ENCODE data around the gene DMAC1.

DMAC1 gene

GRCh38 chr9:7799944-7800285, 337 bp upstream of the DMAC1 start:
- no peaks in the 10 kb centered on the region for H4K20me1 ChIP-seq (ENCODE audit: insufficient read depth, low read length)
- peak overlapping the region; percentile 97 for H3K9ac ChIP-seq (ENCODE audit: low read length)
- H3K4me2 ChIP-seq (ENCODE audit: low read length), result peak overlapping the region; percentile 83
- H3K4me1 ChIP-seq (ENCODE audit: insufficient read depth, low read length, severe bottlenecking), result peaks cover 23% of the 10 kb centered on the region
- H3K27ac ChIP-seq (ENCODE audit: low read depth, low read length, poor library complexity, severe bottlenecking), result no peak overlapping the region
- peak overlapping the region; percentile 98 for H2AFZ ChIP-seq (ENCODE audit: low read length)
- TF ChIP-seq CTCF (IDR thresholded peaks at IDR 0.05; ENCODE audit: low read length), result no peak
- TF ChIP-seq EZH2 (IDR thresholded peaks at IDR 0.05; ENCODE audit: borderline replicate concordance, low read length), result no peak
- peaks cover 9% of the 10 kb centered on the region for H3K79me2 ChIP-seq (ENCODE audit: insufficient read depth, low read length)
- H3K27me3 ChIP-seq (ENCODE audit: insufficient read depth, low read length), result no peaks in the 10 kb centered on the region
- H3K4me3 ChIP-seq (ENCODE audit: low read depth, low read length, poor library complexity, severe bottlenecking), result peak overlapping the region; percentile 92
- H3K36me3 ChIP-seq (ENCODE audit: insufficient read depth, low read length), result peaks cover 30% of the 10 kb centered on the region
- no peaks in the 10 kb centered on the region for H3F3A ChIP-seq (ENCODE audit: insufficient read depth, low read length)
- H3K9me2 ChIP-seq (ENCODE audit: low read depth, low read length), result no peaks in the 10 kb centered on the region
- H3K9me3 ChIP-seq (ENCODE audit: low read length), result no peaks in the 10 kb centered on the region

DNA sequence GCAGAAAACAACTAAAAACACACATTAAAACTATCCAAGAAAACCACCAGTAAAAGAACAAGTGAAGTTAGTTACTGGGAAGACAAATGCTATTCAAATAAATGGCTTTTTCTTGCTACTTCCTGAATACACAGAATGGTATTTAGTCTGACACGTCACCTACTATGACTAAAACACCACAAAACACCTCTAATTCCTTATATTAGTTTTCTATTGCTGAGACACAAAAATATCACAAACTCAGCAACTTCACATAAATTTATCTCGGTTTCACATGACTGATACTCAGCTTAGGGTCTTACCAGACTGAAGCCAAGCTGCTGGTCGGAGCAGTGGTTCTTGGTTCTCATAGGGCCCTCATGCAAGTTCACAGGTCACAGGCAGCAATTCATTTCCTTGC, 5.4 kb downstream of the DMAC1 start:
- Histone ChIP-seq H3K27me3 (ENCODE audit: insufficient read depth, low read length) (no peaks in the 10 kb centered on the region), H3K9me2 (ENCODE audit: low read depth, low read length) (no peaks in the 10 kb centered on the region), H3K9ac (ENCODE audit: low read length) (no peak overlapping the region), H4K20me1 (ENCODE audit: insufficient read depth, low read length) (no peaks in the 10 kb centered on the region), H3K4me1 (ENCODE audit: insufficient read depth, low read length, severe bottlenecking) (peaks cover 15% of the 10 kb centered on the region), H3K36me3 (ENCODE audit: insufficient read depth, low read length) (peaks cover 61% of the 10 kb centered on the region), H3K9me3 (ENCODE audit: low read length) (no peaks in the 10 kb centered on the region), H3F3A (ENCODE audit: insufficient read depth, low read length) (no peaks in the 10 kb centered on the region), H3K79me2 (ENCODE audit: insufficient read depth, low read length) (peaks cover 9% of the 10 kb centered on the region), H3K4me3 (ENCODE audit: low read depth, low read length, poor library complexity, severe bottlenecking) (no peak overlapping the region), H3K4me2 (ENCODE audit: low read length) (no peak overlapping the region), H3K27ac (ENCODE audit: low read depth, low read length, poor library complexity, severe bottlenecking) (no peak overlapping the region), H2AFZ (ENCODE audit: low read length) (no peak overlapping the region)
- TF ChIP-seq CTCF (IDR thresholded peaks at IDR 0.05; ENCODE audit: low read length), result no peak
- no peak for TF ChIP-seq EZH2 (IDR thresholded peaks at IDR 0.05; ENCODE audit: borderline replicate concordance, low read length)

DNA sequence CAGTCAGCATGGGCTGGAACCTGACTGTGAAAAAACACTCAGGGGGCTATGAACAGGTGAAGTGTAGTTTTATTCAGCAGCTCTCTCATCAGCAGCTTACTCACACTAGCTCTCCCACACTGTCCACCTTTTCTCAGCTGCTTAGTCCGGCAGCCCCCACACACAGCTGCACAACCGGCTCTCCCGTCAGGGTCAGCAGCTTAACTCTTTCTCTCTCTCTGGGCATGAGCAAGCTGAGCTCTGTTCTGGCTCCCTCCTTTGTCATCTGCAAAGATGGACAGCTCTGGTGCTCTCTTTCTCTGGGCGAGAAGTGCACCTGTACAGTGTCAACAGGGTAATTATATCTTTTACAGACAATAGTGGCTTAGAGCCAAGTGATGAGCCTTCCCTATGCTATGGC, 8.2 kb downstream of the DMAC1 start:
- Histone ChIP-seq H3K27me3 (ENCODE audit: insufficient read depth, low read length) (no peaks in the 10 kb centered on the region), H3K4me3 (ENCODE audit: low read depth, low read length, poor library complexity, severe bottlenecking) (no peak overlapping the region), H3K27ac (ENCODE audit: low read depth, low read length, poor library complexity, severe bottlenecking) (no peak overlapping the region), H3K4me2 (ENCODE audit: low read length) (no peak overlapping the region), H3K9me3 (ENCODE audit: low read length) (no peaks in the 10 kb centered on the region), H4K20me1 (ENCODE audit: insufficient read depth, low read length) (no peaks in the 10 kb centered on the region), H3K9me2 (ENCODE audit: low read depth, low read length) (no peaks in the 10 kb centered on the region), H3K79me2 (ENCODE audit: insufficient read depth, low read length) (no peaks in the 10 kb centered on the region), H2AFZ (ENCODE audit: low read length) (no peak overlapping the region), H3K36me3 (ENCODE audit: insufficient read depth, low read length) (peaks cover 61% of the 10 kb centered on the region), H3F3A (ENCODE audit: insufficient read depth, low read length) (no peaks in the 10 kb centered on the region), H3K4me1 (ENCODE audit: insufficient read depth, low read length, severe bottlenecking) (no peaks in the 10 kb centered on the region), H3K9ac (ENCODE audit: low read length) (no peak overlapping the region)
- TF ChIP-seq CTCF (IDR thresholded peaks at IDR 0.05; ENCODE audit: low read length) (no peak), EZH2 (IDR thresholded peaks at IDR 0.05; ENCODE audit: borderline replicate concordance, low read length) (no peak)

All from OCI-LY1 (cell line).